Measurements from ENCODE around the gene MAGI2. TPM values are rescaled to one million over a fixed set of nuclear protein-coding genes. Genes with fewer than 3 reads are reported as not detected.

Gene MAGI2
- total RNA-seq, 4 donors from 2014 or later, result 0.90 to 2.4 (median 0.99) TPM

DNA sequence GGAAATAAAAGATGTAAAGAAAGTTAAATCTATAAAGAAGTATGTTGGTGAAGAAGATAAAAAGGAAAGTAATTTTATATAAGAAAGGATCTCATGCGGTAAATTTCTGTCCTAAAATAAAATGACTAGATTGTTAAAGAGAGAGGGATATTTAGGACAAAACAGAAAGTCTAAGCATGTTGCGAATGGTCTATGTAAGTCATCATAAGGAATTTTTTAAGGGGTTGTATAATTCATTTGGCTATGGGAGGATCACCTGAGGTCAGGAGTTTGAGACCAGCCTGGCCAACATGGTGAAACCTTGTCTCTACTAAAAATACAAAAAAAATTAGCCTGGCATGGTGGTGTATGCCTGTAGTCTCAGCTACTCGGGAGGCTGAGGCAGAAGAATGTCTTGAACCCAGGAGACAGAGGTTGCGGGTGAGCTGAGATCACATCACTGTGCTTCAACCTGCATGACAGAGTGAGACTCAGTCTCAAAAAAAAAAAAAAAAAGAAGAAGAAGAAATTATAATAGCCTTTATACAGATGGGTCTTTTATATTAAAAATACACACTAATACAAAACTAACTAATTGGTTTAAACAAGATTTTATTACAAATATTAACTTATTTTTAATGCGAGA lies 294.3 kb downstream of the MAGI2 start:
- no peak for TF ChIP-seq POLR2A (IDR thresholded peaks at IDR 0.05)
- TF ChIP-seq, protein P1, sequence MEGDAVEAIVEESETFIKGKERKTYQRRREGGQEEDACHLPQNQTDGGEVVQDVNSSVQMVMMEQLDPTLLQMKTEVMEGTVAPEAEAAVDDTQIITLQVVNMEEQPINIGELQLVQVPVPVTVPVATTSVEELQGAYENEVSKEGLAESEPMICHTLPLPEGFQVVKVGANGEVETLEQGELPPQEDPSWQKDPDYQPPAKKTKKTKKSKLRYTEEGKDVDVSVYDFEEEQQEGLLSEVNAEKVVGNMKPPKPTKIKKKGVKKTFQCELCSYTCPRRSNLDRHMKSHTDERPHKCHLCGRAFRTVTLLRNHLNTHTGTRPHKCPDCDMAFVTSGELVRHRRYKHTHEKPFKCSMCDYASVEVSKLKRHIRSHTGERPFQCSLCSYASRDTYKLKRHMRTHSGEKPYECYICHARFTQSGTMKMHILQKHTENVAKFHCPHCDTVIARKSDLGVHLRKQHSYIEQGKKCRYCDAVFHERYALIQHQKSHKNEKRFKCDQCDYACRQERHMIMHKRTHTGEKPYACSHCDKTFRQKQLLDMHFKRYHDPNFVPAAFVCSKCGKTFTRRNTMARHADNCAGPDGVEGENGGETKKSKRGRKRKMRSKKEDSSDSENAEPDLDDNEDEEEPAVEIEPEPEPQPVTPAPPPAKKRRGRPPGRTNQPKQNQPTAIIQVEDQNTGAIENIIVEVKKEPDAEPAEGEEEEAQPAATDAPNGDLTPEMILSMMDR (IDR thresholded peaks at IDR 0.05 in 4 of 5, conservative IDR thresholded peaks at IDR 0.05 in 1 of 5), result no peak
- no peak overlapping the region for H3K4me3 ChIP-seq
- H3K9me3 ChIP-seq, result no peaks in the 10 kb centered on the region
- H3K27ac ChIP-seq, result no peak overlapping the region
- H3K27me3 ChIP-seq, result no peaks in the 10 kb centered on the region
- no peaks in the 10 kb centered on the region for H3K36me3 ChIP-seq
- no peaks in the 10 kb centered on the region for H3K4me1 ChIP-seq
- DNase-seq (no peak), ATAC-seq (no peak)
- intact Hi-C loops (cut with DNase I; ENCODE audit: low total_unique reads) (no loop called here), in situ Hi-C loops (cut with MboI; ENCODE audit: low sequenced_read_pairs in 4 of 4) (no loop called here)

DNA sequence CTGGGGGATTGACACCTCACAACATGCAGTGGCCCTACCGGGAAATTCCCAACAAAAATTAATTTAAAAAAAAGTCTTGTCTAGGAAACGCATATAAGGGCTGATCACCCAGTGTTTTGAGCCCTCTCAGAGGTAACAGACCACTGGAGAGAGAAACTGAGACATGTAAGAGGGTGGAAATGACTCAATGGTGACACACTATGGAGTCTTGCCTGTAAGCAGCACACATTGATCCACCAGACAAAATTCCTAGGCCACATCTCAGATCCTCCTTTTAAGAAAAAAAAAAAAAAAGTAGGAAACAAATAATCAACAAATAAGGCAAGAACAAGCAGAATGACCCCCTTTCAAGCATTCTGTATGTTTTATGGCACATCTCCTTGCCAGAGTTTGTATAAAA lies 296.2 kb downstream of the MAGI2 start:
- in situ Hi-C loops (cut with MboI; ENCODE audit: low sequenced_read_pairs in 4 of 4), result no loop called here
- H3K4me3 ChIP-seq, result no peak overlapping the region
- no peak for ATAC-seq

DNA sequence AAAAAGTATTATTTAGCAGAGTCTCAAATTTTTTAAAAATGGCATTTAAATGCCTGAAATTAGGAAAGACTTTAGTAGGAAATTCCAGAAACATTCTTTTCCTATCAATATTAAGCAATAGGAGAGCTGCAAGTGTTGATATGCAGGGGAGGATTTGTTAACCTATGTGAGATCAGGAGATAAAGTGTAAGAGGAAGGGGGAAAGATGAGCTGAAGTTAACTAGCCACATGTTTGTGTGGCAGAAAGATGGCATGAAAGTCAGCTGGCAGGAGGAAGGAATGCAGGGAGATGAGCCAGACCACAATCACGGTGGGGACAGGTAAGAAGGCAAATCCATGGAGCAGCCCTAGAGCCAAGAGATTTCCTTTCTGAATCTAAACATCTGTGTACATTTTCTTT lies 303.6 kb downstream of the MAGI2 start:
- in situ Hi-C loops (cut with MboI; ENCODE audit: low sequenced_read_pairs in 4 of 4), result no loop called here
- no peaks in the 10 kb centered on the region for H3K36me3 ChIP-seq
- intact Hi-C loops (cut with DNase I; ENCODE audit: low total_unique reads), result no loop called here
- ATAC-seq, result no peak
- no peak overlapping the region for H3K27ac ChIP-seq
- no peak overlapping the region for H3K4me3 ChIP-seq
- H3K4me1 ChIP-seq, result no peaks in the 10 kb centered on the region
- DNase-seq, result no peak
- H3K27me3 ChIP-seq, result no peaks in the 10 kb centered on the region
- no peak for TF ChIP-seq POLR2A (IDR thresholded peaks at IDR 0.05)
- TF ChIP-seq, protein P1 (IDR thresholded peaks at IDR 0.05 in 4 of 5, conservative IDR thresholded peaks at IDR 0.05 in 1 of 5), result no peak
- no peaks in the 10 kb centered on the region for H3K9me3 ChIP-seq

More for the DNA sequence above, 296.2 kb downstream of the MAGI2 start:
- no peak for TF ChIP-seq POLR2A (IDR thresholded peaks at IDR 0.05)
- TF ChIP-seq, protein P1 (IDR thresholded peaks at IDR 0.05 in 4 of 5, conservative IDR thresholded peaks at IDR 0.05 in 1 of 5), result no peak
- no peaks in the 10 kb centered on the region for H3K27me3 ChIP-seq
- H3K4me1 ChIP-seq, result no peaks in the 10 kb centered on the region
- intact Hi-C loops (cut with DNase I; ENCODE audit: low total_unique reads), result no loop called here
- H3K27ac ChIP-seq, result no peak overlapping the region
- H3K9me3 ChIP-seq, result no peaks in the 10 kb centered on the region
- no peaks in the 10 kb centered on the region for H3K36me3 ChIP-seq
- no peak for DNase-seq

DNA sequence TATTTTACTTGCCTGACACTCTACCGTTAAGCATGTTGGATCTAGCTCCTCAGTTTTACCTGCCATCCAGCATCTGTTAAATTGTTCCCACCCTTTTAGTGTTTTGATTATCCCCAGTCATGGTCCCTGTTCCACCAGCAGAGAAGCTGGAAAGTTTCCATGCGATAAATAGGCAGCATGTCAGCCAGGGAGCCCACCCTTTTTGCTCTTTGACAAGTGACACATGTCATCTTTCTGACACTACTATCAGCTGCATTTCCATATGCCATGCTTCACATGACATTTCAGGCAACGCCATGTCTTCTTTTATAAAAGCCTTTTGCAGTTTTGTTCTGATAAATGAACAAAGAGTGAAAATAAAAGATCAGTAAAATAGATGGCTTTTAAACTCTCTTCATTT lies 310.8 kb downstream of the MAGI2 start:
- no peak for TF ChIP-seq POLR2A (IDR thresholded peaks at IDR 0.05)
- TF ChIP-seq, protein P1 (IDR thresholded peaks at IDR 0.05 in 4 of 5, conservative IDR thresholded peaks at IDR 0.05 in 1 of 5), result no peak

DNA sequence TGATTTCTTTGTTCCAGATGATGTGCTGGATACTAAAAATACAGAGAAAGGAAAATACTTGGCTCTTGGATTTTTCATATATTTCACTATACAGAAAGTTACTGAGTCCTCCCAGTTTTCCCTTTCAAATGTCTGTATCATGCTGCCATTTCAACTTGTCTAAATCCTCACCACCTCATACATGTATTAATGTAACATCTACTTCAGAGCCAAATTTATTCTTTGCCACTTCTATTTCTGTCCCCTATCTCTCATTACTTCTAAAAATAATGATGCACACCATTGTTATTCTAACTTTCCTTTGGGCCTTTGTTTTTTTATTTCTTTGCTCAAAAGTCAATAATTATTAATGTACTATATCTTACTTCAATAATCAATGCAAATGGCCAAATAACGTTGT lies 312.2 kb downstream of the MAGI2 start:
- ATAC-seq (no peak), DNase-seq (no peak)
- Histone ChIP-seq H3K27me3 (no peaks in the 10 kb centered on the region), H3K4me3 (no peak overlapping the region), H3K9me3 (no peaks in the 10 kb centered on the region), H3K4me1 (peaks cover 7% of the 10 kb centered on the region in 2 donors), H3K27ac (no peak overlapping the region), H3K36me3 (no peaks in the 10 kb centered on the region)
- in situ Hi-C loops (cut with MboI; ENCODE audit: low sequenced_read_pairs in 4 of 4), result no loop called here
- TF ChIP-seq, protein P1 (IDR thresholded peaks at IDR 0.05 in 4 of 5, conservative IDR thresholded peaks at IDR 0.05 in 1 of 5), result no peak
- no peak for TF ChIP-seq POLR2A (IDR thresholded peaks at IDR 0.05)
- intact Hi-C loops (cut with DNase I; ENCODE audit: low total_unique reads), result no loop called here

More for the DNA sequence above, 310.8 kb downstream of the MAGI2 start:
- intact Hi-C loops (cut with DNase I; ENCODE audit: low total_unique reads) (no loop called here), in situ Hi-C loops (cut with MboI; ENCODE audit: low sequenced_read_pairs in 4 of 4) (no loop called here)
- no peak for DNase-seq
- no peak for ATAC-seq
- H3K4me3 ChIP-seq, result no peak overlapping the region
- no peaks in the 10 kb centered on the region for H3K9me3 ChIP-seq
- H3K27me3 ChIP-seq, result no peaks in the 10 kb centered on the region
- H3K4me1 ChIP-seq, result peaks cover 7% of the 10 kb centered on the region in 2 donors
- H3K27ac ChIP-seq, result no peak overlapping the region
- no peaks in the 10 kb centered on the region for H3K36me3 ChIP-seq
